Activated T-cell treated with anti-CD3 and anti-CD28 coated beads for 48 hours (primary cell): ENCODE measurements around the gene HOXB8.

Experiments
- DNase-seq: peaks from one replicate; pipeline ENCODE4 v3.0.0-alpha.2; 2020; ENCODE audit warnings: low read depth

The HOXB8 gene

DNA sequence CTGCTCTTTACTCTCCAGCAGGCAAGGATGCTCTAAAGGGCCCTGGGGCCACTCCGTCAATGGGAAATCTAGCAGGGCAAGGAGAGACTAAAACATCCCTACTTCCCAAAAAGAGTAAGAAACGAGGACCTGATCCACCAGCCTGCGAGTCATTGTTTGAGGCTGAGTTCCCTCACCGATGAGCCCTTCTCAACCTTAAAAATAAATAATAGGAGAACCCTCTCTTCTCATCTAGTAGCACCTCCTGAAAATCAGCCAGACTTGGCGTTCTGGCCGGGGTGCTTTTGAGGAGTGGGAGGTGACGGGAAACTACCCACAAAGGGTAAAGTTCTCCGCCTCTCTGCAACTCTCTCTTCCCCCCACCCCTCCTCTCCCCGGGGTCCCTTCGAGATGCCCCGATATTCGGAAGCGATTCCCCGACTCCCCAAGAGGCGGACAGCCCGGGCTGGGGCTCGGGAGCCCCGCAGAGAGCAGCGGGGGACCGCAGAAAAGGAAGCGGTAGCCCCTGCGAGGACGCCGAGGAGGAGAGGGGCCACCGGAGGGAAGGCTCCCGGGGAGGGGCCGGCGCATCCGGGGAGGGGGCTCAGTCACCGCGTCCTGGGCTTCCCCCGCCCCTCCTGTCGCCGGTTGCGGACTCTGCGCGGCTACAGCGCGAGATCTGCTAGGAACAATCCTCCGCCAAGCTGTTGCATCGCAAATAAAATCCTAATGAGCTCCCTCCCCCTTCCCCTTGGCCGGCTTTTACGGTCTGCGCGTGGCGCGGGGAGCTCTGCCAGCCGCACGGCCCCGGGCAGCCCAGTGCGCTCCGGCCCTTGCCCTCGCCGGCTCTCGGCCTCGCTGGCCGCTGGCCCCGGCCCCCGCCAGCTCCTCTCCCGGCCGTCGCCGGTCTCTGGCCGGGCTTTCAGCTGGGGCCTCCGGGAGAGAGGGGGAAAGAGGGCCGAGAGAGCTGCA lies 9.7 kb upstream of the HOXB8 start:
- no peak for DNase-seq

DNA sequence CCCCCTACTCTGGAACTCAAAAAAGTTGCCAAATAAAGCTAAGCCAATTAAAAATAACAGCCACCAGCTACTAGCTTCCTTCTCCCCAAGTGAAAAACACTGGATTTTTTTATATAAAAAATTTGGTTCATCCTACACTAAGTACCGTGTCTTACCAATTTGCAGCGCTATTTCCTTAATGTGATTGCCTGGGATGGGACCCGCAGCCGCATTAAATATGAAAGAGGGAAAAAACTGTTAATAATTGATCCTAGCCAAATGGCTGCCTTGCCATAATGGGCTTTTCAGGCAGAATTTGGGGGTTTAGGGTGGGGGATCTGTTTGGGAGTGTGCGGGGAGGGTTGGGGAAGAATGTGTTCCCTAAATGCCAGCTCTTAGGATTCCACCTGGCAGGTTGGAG lies 9.0 kb upstream of the HOXB8 start:
- no peak for DNase-seq

DNA sequence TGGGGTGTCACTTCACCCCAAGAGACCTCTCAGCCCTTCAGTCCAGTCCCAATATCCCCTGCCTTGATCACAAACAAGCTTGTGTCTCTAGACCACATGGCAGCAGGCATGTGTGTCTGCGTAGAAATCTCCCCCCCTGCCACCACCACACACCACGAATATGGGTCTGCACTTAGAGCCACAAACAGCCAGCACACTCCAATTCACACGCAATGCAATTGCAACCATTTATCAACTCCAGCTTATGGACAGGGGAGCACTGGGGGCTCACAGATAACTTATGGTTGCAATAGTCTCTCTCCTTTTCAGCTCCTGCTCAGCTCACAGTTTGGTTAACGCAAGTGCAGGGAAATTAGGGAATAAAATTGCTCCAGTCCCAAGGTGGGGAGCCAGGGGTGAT lies 8.5 kb upstream of the HOXB8 start:
- no peak for DNase-seq

DNA sequence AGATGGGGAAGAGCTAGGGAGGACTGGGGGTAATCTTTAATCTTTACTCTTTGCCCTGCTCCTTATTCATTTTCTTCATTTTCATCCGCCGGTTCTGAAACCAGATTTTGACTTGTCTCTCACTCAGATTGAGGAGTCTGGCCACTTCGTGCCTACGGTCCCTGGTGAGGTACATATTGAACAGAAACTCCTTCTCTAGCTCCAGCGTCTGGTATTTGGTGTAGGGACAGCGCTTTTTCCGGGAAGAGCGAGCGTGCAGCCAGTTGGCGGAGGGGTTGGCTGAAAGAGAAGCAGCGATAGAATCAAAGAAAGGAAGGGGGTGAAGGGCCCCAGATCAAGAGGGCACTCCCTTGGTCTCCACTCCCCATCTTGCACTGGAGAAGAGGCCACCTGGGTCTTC lies 7.8 kb upstream of the HOXB8 start:
- DNase-seq = no peak

DNA sequence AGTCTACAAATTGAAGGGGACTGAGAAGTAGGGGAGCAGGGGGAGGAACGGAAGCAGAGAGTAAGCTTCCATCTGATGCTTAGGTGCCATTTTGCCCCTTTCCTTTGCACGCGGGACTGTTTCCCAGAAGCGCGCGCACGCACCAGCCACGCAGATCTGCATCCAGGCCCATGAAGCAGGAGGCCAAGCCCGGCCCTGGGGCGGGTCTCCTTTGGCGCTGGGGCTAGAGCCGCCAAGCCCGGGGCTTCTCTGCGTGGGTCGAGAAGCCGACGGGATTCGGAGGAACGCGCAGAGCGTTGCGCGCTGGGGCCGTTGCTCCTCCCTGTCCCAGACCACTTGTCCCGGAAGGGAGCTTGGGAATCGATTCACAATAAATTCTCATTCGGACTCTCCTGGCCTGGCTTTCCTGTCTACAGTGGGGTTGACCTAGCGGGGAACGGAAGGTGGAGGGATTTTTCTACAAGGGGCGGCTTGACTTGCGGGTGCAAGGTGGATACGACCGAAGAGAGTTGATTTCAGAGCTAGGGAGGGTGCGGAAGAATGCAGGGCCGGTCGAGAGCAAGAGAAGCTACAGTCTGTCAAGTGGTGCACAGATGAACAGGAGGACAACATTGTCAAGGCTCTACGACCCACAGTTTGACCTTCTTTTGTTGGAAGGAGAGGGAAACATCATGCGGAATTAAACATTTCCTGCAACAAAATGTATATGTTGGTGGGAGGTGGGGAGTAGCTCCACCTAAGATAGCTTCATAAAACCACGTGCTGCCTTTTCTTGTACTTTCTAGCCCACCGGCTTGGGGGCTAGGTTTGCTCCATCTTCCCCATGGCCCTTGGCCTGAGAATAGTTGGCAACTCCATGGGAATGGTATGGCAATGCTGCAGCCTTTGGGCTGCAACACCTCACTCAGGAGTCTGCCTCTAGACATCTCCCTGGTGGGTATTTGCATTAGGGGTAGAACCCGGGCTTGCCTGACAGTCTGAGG lies 6.6 kb upstream of the HOXB8 start:
- no peak for DNase-seq

DNA sequence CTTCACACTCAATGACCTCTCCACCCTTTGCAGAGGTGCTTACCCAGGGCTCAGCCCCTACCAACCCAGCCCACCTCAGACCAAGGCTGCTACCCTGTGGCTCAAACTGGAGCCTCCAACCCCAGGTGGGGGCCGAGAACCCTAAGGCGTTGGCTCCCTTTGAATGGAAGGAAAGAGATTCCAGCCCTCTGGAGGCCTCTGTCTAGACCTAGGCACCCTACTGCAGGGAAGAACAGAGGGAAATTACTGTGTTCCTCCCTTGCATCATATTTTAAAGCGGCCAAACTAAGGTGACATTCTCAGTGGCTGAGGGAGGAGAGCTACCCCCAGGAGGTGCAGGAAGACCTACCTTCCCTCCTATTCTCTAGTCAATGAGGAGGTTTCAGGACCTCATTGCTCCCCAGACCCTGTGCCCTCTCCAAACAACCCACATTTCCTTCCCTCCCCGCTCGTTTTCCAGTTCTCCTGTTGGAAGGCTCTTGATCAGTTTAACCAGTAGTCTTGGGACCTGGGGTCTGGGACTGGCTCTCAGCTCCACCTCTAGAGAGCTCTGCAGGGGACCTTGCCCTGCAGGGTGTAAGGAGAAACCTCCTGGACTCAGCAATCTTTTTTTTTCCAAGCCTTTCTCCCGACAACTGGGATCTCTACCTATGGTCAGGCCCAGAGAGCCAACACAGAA lies 5.5 kb upstream of the HOXB8 start:
- no peak for DNase-seq

DNA sequence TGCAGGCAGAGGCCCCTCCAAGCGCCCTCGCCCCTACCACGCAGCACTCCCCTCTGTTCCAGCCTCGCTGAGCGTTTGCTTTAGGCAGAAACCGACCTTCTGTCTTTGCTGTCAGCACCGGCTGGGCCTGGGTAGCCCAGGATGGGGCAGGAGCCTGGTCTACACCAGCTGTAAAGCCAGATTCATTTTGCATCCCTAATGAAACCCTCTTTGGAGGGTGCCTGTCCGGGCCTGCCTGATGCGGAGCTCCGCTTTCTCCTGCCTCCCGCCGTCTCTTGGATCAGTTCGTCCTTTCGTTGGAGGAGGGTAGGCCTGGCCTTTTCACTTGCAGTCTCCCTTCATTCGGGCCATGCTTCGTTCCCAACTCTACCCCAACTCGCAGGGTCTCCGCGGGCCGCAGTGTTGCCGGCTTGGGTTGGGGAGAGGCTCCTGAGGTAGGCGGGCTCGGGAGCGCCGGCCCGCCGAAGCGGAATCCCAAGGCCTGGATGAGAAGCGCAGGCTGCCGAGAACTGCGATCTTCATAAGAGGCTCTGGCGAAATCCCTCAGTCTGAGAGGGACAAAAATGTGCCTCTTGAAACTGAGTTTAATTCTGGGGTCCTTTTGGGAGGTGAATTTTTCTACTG lies 4.8 kb upstream of the HOXB8 start:
- no peak for DNase-seq

DNA sequence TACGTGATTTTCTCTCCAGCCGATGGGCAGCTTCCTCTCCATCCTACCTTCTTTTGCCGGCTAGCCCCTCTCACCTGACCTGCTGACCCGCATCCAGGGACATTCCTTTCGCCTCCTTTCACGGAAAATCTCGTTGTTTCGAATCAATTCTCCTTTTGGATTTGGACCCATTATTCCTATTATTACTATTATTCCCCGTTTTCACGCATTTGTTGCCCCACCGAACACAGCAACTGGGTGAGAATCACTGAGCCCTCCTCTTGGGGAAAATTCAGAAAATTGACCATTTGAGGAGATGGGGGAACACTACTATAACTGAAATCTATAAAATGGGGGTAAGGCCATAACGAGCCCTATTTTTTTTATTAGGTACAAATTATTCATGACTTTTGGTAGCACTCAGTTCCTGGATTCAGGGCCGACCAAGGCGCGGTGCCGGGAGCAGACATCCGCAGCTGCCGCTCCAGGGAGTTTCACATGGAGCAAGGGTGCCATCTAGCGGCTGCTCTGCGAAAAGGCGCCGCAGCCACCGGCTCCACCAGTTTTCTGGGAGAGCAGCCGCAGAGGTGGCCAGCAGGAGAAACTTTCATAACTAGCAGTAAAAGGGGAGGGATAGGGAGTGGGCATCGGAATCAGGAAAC lies 3.3 kb upstream of the HOXB8 start:
- DNase-seq = peak; percentile 78

DNA sequence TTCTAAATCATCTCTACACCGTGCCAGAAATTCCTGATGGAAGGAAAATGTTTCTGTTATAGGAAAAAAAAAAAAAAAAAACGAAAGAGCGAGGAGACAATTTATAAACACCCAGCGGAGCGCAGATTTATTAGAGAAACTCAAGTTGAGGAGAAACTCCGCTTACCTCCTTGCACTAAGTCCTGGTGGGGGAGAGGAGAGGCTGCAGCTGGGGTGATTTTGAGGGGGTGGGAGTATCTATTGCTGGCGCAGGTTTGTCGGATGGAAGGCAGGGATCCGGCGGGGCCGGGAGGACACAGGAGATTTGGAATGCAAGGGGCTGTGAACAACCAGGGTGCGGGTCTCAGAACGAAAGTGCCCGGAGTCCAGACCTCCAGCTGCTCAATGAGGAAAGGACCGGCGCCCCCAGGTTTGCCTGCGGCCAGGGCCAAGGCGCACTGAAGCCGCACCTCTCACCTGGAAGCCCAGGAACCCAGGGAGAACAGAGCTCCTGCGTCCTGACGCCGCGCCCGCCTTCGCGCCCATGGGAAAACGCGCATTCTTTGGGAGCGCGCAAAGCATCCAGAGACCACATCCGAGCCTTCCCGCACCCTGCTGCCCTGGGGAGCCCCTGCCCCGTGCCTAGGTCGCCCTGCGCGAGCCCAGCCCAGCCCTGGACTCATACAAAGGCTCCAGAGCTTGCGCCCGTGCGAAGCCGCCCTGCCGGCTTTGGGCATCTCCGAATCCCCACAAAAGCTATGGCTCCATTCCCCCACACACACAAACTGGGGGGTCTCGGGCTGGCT lies 2.6 kb upstream of the HOXB8 start:
- DNase-seq = no peak

DNA sequence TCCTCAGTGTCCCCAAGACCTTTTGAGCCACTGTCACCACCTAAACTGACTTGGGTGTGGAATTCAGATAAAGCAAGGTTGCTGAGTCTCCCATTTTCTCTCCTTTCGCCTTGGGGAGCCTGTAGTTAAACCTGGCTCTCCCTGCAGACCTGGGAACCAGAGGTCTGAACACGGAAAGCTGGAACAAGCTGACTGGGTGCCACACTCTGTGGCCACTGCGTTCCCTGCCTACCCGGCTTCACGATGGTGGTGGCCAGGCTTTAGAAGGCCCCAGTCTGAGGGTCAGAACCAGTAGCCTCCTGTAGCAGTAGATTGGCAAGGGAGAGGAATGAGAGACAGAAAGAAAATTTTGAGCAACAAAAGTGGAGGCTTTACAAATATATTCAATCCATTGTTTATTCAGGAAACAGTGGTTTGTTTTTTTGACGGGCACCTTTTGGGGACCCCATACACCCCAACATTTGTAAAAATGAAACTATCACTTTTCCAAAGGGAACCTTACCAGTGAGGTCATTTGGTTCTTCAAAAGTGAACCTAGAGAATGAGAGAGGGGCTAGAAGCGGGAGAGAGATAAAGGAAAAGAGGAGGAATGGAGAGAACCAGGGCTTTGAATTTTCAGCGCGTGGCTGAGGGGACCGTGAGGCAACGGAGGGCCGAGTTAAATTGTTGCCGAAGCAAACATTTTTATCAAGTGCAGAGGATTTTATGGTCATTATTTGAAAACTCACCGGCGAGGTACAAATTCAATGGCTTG lies 1.8 kb upstream of the HOXB8 start:
- no peak for DNase-seq

DNA sequence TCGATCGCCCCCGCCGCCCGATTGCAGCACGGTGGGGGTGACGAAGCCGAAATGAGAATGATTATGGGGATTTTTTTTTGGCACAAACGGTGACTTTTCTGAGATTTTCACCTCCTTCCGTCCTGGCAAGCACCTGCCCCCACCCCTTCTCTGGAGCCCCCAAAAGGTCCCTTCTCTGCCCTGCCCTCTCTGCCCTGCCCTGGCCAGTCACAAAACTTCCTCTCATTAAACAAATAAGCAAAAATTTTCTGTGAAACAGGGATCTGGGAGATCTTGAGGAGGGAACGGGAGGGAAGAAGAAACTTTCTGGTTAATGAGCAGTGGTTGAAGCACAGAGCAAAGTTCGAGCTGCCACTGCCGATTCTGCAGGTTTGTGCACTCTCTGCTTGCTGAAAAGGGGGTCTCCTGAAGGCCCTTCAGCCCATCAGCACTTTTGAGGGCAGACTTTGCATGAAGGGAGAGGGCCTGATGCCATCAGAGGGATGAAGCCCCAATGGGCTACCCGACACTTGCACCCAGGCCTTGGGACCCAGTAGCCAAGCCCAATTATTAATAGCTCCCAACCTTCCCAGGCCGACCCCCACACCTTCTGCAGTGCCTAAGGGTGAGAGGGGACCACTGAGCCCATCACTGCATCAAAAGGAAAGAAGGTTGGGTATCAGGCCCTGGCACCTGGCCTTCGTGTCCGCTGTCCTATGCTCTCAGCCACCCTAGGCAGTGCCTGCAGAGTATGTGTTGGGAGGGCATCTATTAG lies 1.0 kb upstream of the HOXB8 start:
- DNase-seq = no peak

DNA sequence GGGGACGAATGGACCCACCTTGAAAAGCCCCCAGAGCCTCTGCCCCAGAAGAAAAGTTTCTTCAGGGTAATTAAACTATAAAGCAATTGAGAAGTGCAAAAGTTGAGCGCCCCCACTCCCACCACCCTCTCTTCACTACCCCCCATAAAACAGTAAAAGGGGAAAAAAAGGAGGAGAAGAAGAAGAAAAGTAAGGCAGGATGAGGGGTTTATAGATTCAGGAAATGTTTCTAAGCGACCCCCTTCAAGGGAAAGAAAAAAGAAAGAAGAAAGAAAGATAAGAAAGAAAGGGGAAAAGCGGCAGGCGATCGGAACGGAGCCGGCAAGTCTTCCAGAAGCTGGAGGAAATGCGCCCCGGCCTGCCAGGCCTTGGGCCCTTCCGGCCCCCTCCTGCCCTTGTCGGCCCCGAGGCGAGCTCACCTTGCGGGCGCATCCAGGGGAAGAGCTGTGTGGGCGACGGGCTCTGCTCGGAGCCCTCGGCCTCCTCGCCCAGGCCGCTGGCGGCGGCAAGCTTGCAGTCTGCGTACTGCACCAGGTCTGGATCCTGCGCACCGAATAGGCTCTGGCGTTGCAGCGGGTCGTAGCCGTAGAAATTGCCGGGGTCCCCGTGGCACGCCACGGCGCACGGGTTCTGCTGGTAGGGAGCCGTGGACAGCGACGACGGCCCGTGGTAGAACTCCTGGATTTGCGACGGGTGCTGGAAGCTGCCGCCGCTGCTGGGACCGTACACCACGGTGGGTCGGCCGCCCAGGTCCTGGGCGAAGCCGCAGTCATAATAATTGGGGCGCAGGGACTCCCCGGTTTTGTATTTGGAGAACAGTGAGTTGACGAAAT lies 1.0 kb downstream of the HOXB8 start:
- DNase-seq = no peak

DNA sequence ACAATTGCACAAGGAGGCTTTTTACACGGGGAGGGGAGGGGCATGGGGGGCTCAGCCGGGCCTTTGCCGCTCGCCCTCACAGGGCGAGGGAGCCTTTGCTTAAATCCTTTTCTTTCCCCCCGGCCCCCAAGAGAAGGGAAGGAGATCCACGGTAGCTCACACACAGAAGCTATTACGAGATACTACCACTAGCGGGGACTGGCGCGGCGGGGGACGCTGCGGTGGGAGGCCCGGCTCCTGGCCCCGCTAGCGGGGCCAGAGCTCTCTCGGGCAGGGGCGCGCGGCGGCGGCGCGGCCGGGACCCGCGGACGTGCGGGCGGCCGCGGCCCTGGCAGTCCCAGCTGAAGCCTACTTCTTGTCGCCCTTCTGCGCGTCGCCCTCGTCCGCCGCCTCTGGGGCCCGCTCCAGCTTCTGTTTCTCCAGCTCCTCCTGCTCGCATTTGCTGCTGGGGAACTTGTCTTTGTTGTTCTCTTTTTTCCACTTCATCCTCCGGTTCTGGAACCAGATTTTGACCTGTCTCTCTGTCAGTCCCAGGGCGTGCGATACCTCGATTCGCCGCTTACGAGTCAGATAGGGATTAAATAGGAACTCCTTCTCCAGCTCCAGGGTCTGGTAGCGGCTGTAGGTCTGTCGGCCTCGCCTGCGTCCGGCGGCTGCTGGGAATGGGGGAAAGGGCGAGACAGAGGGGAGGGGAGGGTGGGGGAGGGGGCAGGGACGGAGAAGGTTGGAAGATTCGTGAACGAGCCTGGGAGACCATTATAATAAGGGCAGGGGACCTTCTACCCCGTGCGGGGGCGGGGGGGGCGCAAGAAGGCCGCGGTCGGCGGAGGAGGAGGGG lies 2.0 kb downstream of the HOXB8 start:
- no peak for DNase-seq

DNA sequence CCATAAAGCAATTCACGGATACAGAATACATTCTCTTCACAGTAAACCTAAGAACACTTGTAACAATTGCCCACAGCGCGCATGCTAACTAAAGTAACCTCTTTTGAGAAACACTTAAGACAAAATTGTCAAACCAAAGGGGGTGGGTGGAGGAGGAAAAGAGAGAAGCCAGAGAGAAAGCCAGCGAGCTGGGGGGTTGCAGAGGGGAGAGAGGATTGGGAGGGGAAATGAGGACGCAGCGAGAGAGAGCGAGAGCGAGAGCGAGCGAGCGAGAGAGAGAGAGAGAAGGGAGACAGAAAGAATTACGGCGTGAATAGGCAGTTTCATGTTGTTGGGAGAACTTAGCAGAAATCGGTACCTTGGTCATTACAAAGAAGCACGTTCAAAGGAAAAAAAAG lies 2.6 kb downstream of the HOXB8 start:
- no peak for DNase-seq

DNA sequence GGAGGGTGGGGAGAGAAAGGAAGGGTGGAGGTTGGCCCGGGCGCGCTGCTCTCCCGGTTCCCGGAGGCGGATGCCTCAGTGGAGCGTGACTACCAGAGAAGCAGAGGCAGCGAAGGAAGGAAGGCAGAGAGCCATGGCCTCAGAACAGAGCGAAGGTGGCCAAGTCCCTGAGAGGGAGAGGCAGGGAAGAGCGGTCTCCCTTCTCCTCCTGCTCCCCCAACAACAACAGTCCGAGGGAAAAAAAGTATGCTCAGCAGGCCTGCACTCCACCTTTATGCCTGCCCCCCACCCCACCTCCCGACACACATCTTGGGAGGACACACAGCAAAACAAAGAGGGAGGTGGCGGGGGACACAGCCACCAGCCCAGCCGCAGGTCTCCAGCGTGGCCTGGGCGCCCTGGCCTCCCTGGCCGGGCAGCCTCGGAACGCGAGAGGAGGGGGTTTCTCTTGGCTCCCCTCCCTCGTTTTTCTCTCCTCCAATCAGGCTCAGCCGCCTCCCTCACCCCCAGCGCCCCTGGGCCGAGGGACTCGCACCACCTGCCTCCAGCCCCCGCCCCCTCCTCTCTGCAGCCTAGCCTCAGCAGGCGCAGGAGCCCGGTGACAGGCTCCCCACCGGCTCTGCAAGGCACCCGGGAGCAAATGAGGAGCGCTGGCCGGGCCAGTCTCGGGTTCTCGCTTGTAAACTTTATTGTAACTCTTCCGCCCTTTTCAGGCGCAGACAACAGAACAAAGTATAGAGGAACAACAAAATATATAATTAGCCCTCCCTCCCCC lies 3.2 kb downstream of the HOXB8 start:
- DNase-seq = no peak

DNA sequence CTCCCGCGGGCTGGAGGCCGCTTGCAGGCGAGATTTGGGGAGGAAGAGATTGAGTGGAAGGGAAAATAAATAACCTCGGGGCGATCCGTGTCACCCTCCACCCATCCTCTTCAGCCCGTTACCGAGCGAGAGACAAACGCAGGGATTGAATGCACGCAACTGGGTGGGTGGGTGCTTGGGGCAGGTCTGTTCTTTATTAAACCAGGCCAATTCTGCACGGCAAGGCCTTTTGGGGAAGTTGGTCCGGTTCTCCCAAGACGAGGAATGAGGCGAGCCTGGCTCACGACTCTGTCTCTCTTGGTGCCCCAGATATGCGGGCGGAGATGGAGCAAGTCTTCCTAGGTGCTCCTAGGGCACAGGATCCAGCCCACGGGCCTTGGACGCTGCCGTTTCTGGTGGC lies 3.9 kb downstream of the HOXB8 start:
- no peak for DNase-seq
